Measurements from ENCODE around the gene SLC26A6. TPM values are rescaled to one million over a fixed set of nuclear protein-coding genes. Genes with fewer than 3 reads are reported as not detected.

Gene SLC26A6
- polyA plus RNA-seq, 1 donor from 2014 or later, result 23.6 TPM

GRCh38 chr3:48595526-48596121, 39.6 kb downstream of the SLC26A6 start:
- Histone ChIP-seq H2AFZ (ENCODE audit: low read depth, low read length) (no peak overlapping the region), H3K4me2 (ENCODE audit: low read length) (no peak overlapping the region), H3K36me3 (ENCODE audit: insufficient read depth, low read length) (no peaks in the 10 kb centered on the region), H3K27ac (ENCODE audit: low read length) (no peak overlapping the region), H3K9me3 (ENCODE audit: low read length) (no peaks in the 10 kb centered on the region), H3K4me3 (ENCODE audit: low read length) (no peak overlapping the region), H3K9me2 (ENCODE audit: insufficient read depth, low read length) (no peaks in the 10 kb centered on the region), H3K27me3 (ENCODE audit: insufficient read depth, low read depth, low read length) (no peaks in the 10 kb centered on the region), H3K79me2 (replicated peaks; ENCODE audit: insufficient read depth, low read length) (no peaks in the 10 kb centered on the region), H4K20me1 (ENCODE audit: insufficient read depth) (no peaks in the 10 kb centered on the region), H3K9ac (ENCODE audit: low read length) (no peak overlapping the region), H3F3A (ENCODE audit: insufficient read depth, low read length, poor library complexity, severe bottlenecking) (no peaks in the 10 kb centered on the region)
- no peak for TF ChIP-seq EZH2 (IDR thresholded peaks at IDR 0.05; ENCODE audit: borderline replicate concordance, insufficient read depth, low read length, poor library complexity, severe bottlenecking)
- no peak for TF ChIP-seq RAD21 (conservative IDR thresholded peaks at IDR 0.05)
- no peak for TF ChIP-seq TAF1 (IDR thresholded peaks at IDR 0.05; ENCODE audit: low read depth)
- no peak for TF ChIP-seq POLR2AphosphoS5 (IDR thresholded peaks at IDR 0.05)
- no peak for TF ChIP-seq CTCF (IDR thresholded peaks at IDR 0.05; ENCODE audit: poor library complexity, severe bottlenecking)
- no peak for TF ChIP-seq EP300 (conservative IDR thresholded peaks at IDR 0.05; ENCODE audit: poor library complexity, severe bottlenecking)
- TF ChIP-seq SMC3 (conservative IDR thresholded peaks at IDR 0.05; ENCODE audit: poor library complexity), result no peak
- TF ChIP-seq, protein P1, sequence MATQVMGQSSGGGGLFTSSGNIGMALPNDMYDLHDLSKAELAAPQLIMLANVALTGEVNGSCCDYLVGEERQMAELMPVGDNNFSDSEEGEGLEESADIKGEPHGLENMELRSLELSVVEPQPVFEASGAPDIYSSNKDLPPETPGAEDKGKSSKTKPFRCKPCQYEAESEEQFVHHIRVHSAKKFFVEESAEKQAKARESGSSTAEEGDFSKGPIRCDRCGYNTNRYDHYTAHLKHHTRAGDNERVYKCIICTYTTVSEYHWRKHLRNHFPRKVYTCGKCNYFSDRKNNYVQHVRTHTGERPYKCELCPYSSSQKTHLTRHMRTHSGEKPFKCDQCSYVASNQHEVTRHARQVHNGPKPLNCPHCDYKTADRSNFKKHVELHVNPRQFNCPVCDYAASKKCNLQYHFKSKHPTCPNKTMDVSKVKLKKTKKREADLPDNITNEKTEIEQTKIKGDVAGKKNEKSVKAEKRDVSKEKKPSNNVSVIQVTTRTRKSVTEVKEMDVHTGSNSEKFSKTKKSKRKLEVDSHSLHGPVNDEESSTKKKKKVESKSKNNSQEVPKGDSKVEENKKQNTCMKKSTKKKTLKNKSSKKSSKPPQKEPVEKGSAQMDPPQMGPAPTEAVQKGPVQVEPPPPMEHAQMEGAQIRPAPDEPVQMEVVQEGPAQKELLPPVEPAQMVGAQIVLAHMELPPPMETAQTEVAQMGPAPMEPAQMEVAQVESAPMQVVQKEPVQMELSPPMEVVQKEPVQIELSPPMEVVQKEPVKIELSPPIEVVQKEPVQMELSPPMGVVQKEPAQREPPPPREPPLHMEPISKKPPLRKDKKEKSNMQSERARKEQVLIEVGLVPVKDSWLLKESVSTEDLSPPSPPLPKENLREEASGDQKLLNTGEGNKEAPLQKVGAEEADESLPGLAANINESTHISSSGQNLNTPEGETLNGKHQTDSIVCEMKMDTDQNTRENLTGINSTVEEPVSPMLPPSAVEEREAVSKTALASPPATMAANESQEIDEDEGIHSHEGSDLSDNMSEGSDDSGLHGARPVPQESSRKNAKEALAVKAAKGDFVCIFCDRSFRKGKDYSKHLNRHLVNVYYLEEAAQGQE (IDR thresholded peaks at IDR 0.05; ENCODE audit: borderline replicate concordance), result no peak
- TF ChIP-seq MXI1 (conservative IDR thresholded peaks at IDR 0.05; ENCODE audit: poor library complexity, severe bottlenecking), result no peak

GRCh38 chr3:48595075-48595525, 40.2 kb downstream of the SLC26A6 start, which contains the start of gene COL7A1:
COL7A1 (minus strand) TSS chr3:48595329; CDS start chr3:48595159, 170 bp downstream.
- Histone ChIP-seq H3K9ac (ENCODE audit: low read length) (no peak within 1 kb of the TSS), H3K79me2 (replicated peaks; ENCODE audit: insufficient read depth, low read length) (no peaks in the 10 kb centered on the region), H3K4me2 (ENCODE audit: low read length) (no peak within 1 kb of the TSS), H3K9me3 (ENCODE audit: low read length) (no peaks in the 10 kb centered on the region), H3F3A (ENCODE audit: insufficient read depth, low read length, poor library complexity, severe bottlenecking) (no peaks in the 10 kb centered on the region), H2AFZ (ENCODE audit: low read depth, low read length) (no peak within 1 kb of the TSS), H3K27me3 (ENCODE audit: insufficient read depth, low read depth, low read length) (no peaks in the 10 kb centered on the region), H3K9me2 (ENCODE audit: insufficient read depth, low read length) (no peaks in the 10 kb centered on the region), H3K4me3 (ENCODE audit: low read length) (no peak within 1 kb of the TSS), H3K36me3 (ENCODE audit: insufficient read depth, low read length) (no peaks in the 10 kb centered on the region), H3K27ac (ENCODE audit: low read length) (no peak within 1 kb of the TSS), H4K20me1 (ENCODE audit: insufficient read depth) (no peaks in the 10 kb centered on the region)
- no peak for TF ChIP-seq SMC3 (conservative IDR thresholded peaks at IDR 0.05; ENCODE audit: poor library complexity)
- TF ChIP-seq EZH2 (IDR thresholded peaks at IDR 0.05; ENCODE audit: borderline replicate concordance, insufficient read depth, low read length, poor library complexity, severe bottlenecking), result no peak
- TF ChIP-seq MXI1 (conservative IDR thresholded peaks at IDR 0.05; ENCODE audit: poor library complexity, severe bottlenecking), result no peak
- no peak for TF ChIP-seq CTCF (IDR thresholded peaks at IDR 0.05; ENCODE audit: poor library complexity, severe bottlenecking)
- TF ChIP-seq RAD21 (conservative IDR thresholded peaks at IDR 0.05), result no peak
- no peak for TF ChIP-seq TAF1 (IDR thresholded peaks at IDR 0.05; ENCODE audit: low read depth)
- TF ChIP-seq POLR2AphosphoS5 (IDR thresholded peaks at IDR 0.05), result no peak
- TF ChIP-seq, protein P1 (IDR thresholded peaks at IDR 0.05; ENCODE audit: borderline replicate concordance), result no peak
- TF ChIP-seq EP300 (conservative IDR thresholded peaks at IDR 0.05; ENCODE audit: poor library complexity, severe bottlenecking), result no peak
